ENCODE results near the gene EHBP1. TPM values are rescaled to one million over a fixed set of nuclear protein-coding genes. Genes with fewer than 3 reads are reported as not detected.

Gene EHBP1
- total RNA-seq, 1 donor from 2014 or later = 46.5 TPM

GRCh38 chr2:62824388-62824787 lies 118.9 kb downstream of the EHBP1 start:
- Mint-ChIP-seq H3K9me3 (ENCODE audit: unreplicated experiment) (no peaks in the 10 kb centered on the region), H3K36me3 (ENCODE audit: unreplicated experiment) (peaks cover 15% of the 10 kb centered on the region), H3K4me3 (ENCODE audit: unreplicated experiment) (no peak overlapping the region), H3K27ac (ENCODE audit: unreplicated experiment) (no peak overlapping the region), H3K4me1 (ENCODE audit: unreplicated experiment) (peaks cover 23% of the 10 kb centered on the region), H3K27me3 (ENCODE audit: unreplicated experiment) (no peaks in the 10 kb centered on the region)
- no peak for DNase-seq (ENCODE audit: extremely low spot score, unreplicated experiment)
- no peak for TF ChIP-seq CTCF (IDR thresholded peaks at IDR 0.05)

- Mint-ChIP-seq H3K4me3 (ENCODE audit: unreplicated experiment) (no peak overlapping the region), H3K4me1 (ENCODE audit: unreplicated experiment) (peaks cover 23% of the 10 kb centered on the region), H3K9me3 (ENCODE audit: unreplicated experiment) (peaks cover 4% of the 10 kb centered on the region), H3K27ac (ENCODE audit: unreplicated experiment) (peak overlapping the region; percentile 53), H3K36me3 (ENCODE audit: unreplicated experiment) (peaks cover 22% of the 10 kb centered on the region), H3K27me3 (ENCODE audit: unreplicated experiment) (no peaks in the 10 kb centered on the region)
- DNase-seq (ENCODE audit: extremely low spot score, unreplicated experiment) = no peak
- no peak for TF ChIP-seq CTCF (IDR thresholded peaks at IDR 0.05)
Observed at GRCh38 chr2:62826141-62826540, 120.6 kb downstream of the EHBP1 start.

- TF ChIP-seq CTCF (IDR thresholded peaks at IDR 0.05) = no peak
- Mint-ChIP-seq H3K4me1 (ENCODE audit: unreplicated experiment) (peaks cover 23% of the 10 kb centered on the region), H3K27ac (ENCODE audit: unreplicated experiment) (no peak overlapping the region), H3K36me3 (ENCODE audit: unreplicated experiment) (peaks cover 30% of the 10 kb centered on the region), H3K4me3 (ENCODE audit: unreplicated experiment) (no peak overlapping the region), H3K9me3 (ENCODE audit: unreplicated experiment) (peaks cover 4% of the 10 kb centered on the region), H3K27me3 (ENCODE audit: unreplicated experiment) (no peaks in the 10 kb centered on the region)
- no peak for DNase-seq (ENCODE audit: extremely low spot score, unreplicated experiment)
Observed at GRCh38 chr2:62826953-62827675, 121.6 kb downstream of the EHBP1 start.

GRCh38 chr2:62831729-62832128 lies 126.2 kb downstream of the EHBP1 start:
- Mint-ChIP-seq H3K9me3 (ENCODE audit: unreplicated experiment) (peaks cover 14% of the 10 kb centered on the region), H3K27ac (ENCODE audit: unreplicated experiment) (no peak overlapping the region), H3K4me1 (ENCODE audit: unreplicated experiment) (peaks cover 4% of the 10 kb centered on the region), H3K27me3 (ENCODE audit: unreplicated experiment) (no peaks in the 10 kb centered on the region), H3K4me3 (ENCODE audit: unreplicated experiment) (no peak overlapping the region), H3K36me3 (ENCODE audit: unreplicated experiment) (peaks cover 47% of the 10 kb centered on the region)
- TF ChIP-seq CTCF (IDR thresholded peaks at IDR 0.05) = no peak
- DNase-seq (ENCODE audit: extremely low spot score, unreplicated experiment) = no peak

- Mint-ChIP-seq H3K4me1 (ENCODE audit: unreplicated experiment) (no peaks in the 10 kb centered on the region), H3K27me3 (ENCODE audit: unreplicated experiment) (no peaks in the 10 kb centered on the region), H3K27ac (ENCODE audit: unreplicated experiment) (no peak overlapping the region), H3K36me3 (ENCODE audit: unreplicated experiment) (peaks cover 29% of the 10 kb centered on the region), H3K9me3 (ENCODE audit: unreplicated experiment) (peaks cover 18% of the 10 kb centered on the region), H3K4me3 (ENCODE audit: unreplicated experiment) (no peak overlapping the region)
- TF ChIP-seq CTCF (IDR thresholded peaks at IDR 0.05) = no peak
- no peak for DNase-seq (ENCODE audit: extremely low spot score, unreplicated experiment)
Observed at GRCh38 chr2:62844311-62845090, 139.0 kb downstream of the EHBP1 start.

All from osteocyte (in vitro differentiated cells).